Stimulated activated CD8-positive, alpha-beta memory T cell treated with anti-CD3 and anti-CD28 coated beads, Interleukin-2, amount 100 ng/mL, for 48 hours (primary cell): ENCODE data around the gene KCNE1.
"Not testable (repeated sequence)": the region's sequence is repeated elsewhere in the genome, so short reads cannot be mapped to it uniquely, and the experiment has no call there.

Source experiments
- DNase-seq, 2 donors: peaks; one replicate each; pipeline ENCODE4 v3.0.0-alpha.2; 2020; ENCODE audit warnings: low read depth in 2 of 2

The KCNE1 gene

GRCh38 chr21:34513129-34513675, 1.2 kb upstream of the KCNE1 start:
- no peak for DNase-seq

- DNase-seq: no peak
Observed at GRCh38 chr21:34511181-34511580, 829 bp downstream of the KCNE1 start.

- peak; percentile 50 to 58 for DNase-seq
Observed at GRCh38 chr21:34510148-34511142, 1.6 kb downstream of the KCNE1 start.

GRCh38 chr21:34509151-34509550, 2.9 kb downstream of the KCNE1 start:
- no peak for DNase-seq

- no peak for DNase-seq
Observed at GRCh38 chr21:34504595-34504994, 7.4 kb downstream of the KCNE1 start.

- DNase-seq: no peak
Observed at GRCh38 chr21:34502480-34503106, 9.4 kb downstream of the KCNE1 start.

- DNase-seq: no peak
Observed at GRCh38 chr21:34501716-34502115, 10.3 kb downstream of the KCNE1 start.

- no peak for DNase-seq
Observed at GRCh38 chr21:34500191-34500590, 11.8 kb downstream of the KCNE1 start.

GRCh38 chr21:34499116-34499515, 12.9 kb downstream of the KCNE1 start:
- no peak for DNase-seq

- DNase-seq: no peak
Observed at GRCh38 chr21:34498623-34499022, 13.4 kb downstream of the KCNE1 start.

GRCh38 chr21:34483854-34484253, 28.2 kb downstream of the KCNE1 start:
- not testable (repeated sequence) for DNase-seq

GRCh38 chr21:34483435-34483834, 28.6 kb downstream of the KCNE1 start:
- DNase-seq: not testable (repeated sequence)

GRCh38 chr21:34467333-34467732, 44.7 kb downstream of the KCNE1 start:
- not testable (repeated sequence) for DNase-seq

GRCh38 chr21:34459426-34459825, 52.6 kb downstream of the KCNE1 start:
- not testable (repeated sequence) for DNase-seq

- not testable (repeated sequence) for DNase-seq
Observed at GRCh38 chr21:34458266-34458665, 53.7 kb downstream of the KCNE1 start.

GRCh38 chr21:34456180-34456579, 55.8 kb downstream of the KCNE1 start:
- not testable (repeated sequence) for DNase-seq

GRCh38 chr21:34455628-34456027, 56.4 kb downstream of the KCNE1 start:
- not testable (repeated sequence) for DNase-seq

GRCh38 chr21:34447018-34447417, 65.0 kb downstream of the KCNE1 start:
- not testable (repeated sequence) for DNase-seq

GRCh38 chr21:34443486-34443885, 68.5 kb downstream of the KCNE1 start:
- not testable (repeated sequence) for DNase-seq

GRCh38 chr21:34429710-34430109, 82.3 kb downstream of the KCNE1 start:
- DNase-seq: not testable (repeated sequence)

- DNase-seq: not testable (repeated sequence)
Observed at GRCh38 chr21:34428441-34428840, 83.6 kb downstream of the KCNE1 start.

- DNase-seq: not testable (repeated sequence)
Observed at GRCh38 chr21:34427339-34427738, 84.7 kb downstream of the KCNE1 start.
